Central memory CD8-positive, alpha-beta T cell (primary cell): ENCODE measurements around the gene ICAM5.

Experiments used
- ATAC-seq: fragments of 150-1000 bp; cut with Tn5 transposase; replicated peaks from 2 replicates; pipeline ENCODE4 v1.10.0; 2022; ENCODE audit warnings: mild to moderate bottlenecking, moderate FRiP score, moderate number of reproducible peaks; ENCODE audit not compliant: poor library complexity, severe bottlenecking; ENCODE audit errors: extremely low read depth
- DNase-seq, 2 donors: peaks; one replicate each; pipeline ENCODE4 v3.0.0; 2021; ENCODE audit warnings: low spot score in 2 of 2
- H3K27ac Mint-ChIP-seq: one replicate; pipeline ENCODE4 v1.8.0; 2022; ENCODE audit warnings: low read depth, mild to moderate bottlenecking, moderate library complexity, mixed read lengths
- H3K27me3 Mint-ChIP-seq: one replicate; pipeline ENCODE4 v1.8.0; 2022; ENCODE audit warnings: mixed read lengths
- H3K36me3 Mint-ChIP-seq: one replicate; pipeline ENCODE4 v1.8.0; 2022; ENCODE audit warnings: mild to moderate bottlenecking, moderate library complexity, mixed read lengths; ENCODE audit not compliant: insufficient read depth
- H3K4me1 Mint-ChIP-seq: one replicate; pipeline ENCODE4 v1.8.0; 2022; ENCODE audit warnings: mixed read lengths
- H3K4me3 Mint-ChIP-seq: one replicate; pipeline ENCODE4 v1.8.0; 2022; ENCODE audit warnings: mild to moderate bottlenecking, moderate library complexity, mixed read lengths
- H3K9me3 Mint-ChIP-seq: one replicate; pipeline ENCODE4 v1.8.0; 2022; ENCODE audit warnings: mixed read lengths

Gene ICAM5

DNA sequence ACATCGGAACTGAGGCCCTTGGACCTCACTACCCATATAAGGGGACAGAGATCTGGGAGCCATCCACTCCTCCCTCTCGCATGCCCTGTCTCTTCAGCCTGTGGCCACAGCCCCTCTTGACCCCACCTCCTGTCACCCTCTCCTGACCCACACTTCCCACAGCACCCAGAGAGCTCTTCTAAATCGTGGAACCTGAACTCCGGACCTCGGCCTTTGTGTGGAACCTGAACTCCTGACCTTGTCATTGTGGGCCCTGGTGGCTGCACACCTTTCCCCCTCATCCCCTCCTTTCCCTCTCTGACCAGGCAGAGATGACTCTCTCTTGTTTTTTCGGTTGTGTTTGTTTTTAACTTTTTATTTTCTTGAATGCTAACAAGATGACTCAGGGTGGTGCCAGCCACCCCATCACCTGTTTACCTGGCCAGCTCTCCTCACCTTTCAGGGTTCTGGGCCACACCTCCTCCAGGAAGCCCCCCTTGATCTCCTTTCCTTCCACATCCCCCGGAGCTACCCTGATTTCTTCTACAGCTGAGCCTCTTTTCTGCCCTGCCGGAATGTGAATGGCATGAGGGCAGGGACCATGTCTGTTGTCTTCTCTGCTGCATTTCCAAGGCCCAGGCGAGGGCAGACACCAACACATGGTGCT is 32.7 kb upstream of the ICAM5 start:
- Mint-ChIP-seq H3K27ac (no peak overlapping the region), H3K4me1 (peaks cover 7% of the 10 kb centered on the region), H3K4me3 (no peak overlapping the region), H3K9me3 (no peaks in the 10 kb centered on the region), H3K27me3 (no peaks in the 10 kb centered on the region), H3K36me3 (peaks cover 26% of the 10 kb centered on the region)
- DNase-seq (no peak), ATAC-seq (no peak)

DNA sequence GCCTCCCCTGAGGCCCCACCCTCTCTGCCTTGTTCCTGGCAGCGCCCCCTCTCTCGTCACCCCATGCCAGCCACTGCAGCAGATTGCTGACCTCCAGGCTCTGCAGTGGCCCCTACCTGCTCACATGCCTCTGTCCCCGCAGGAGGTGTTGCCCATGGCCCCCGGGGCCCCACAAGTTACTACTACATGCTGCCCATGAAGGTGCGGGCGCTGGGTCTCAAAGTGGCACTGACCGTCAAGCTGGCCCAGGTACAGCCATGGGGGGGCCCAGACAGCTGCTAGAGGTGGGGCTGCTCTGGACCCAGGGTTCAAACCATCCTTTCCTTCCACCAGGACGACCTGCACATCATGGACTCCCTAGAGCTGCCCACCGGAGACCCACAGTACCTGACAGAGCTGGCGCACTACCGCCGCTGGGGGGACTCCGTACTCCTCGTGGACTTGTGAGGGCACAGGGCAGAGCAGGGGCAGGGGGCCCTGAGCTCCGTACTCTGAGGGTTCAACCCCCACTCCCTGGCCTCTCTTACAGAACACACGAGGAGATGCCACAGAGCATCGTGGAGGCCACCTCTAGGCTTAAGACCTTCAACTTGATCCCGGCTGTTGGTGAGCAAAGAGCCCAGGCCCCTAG is 31.6 kb upstream of the ICAM5 start:
- no peak for ATAC-seq
- Mint-ChIP-seq H3K27ac (no peak overlapping the region), H3K4me1 (peaks cover 7% of the 10 kb centered on the region), H3K4me3 (no peak overlapping the region), H3K36me3 (peaks cover 18% of the 10 kb centered on the region), H3K9me3 (no peaks in the 10 kb centered on the region), H3K27me3 (no peaks in the 10 kb centered on the region)
- no peak for DNase-seq

DNA sequence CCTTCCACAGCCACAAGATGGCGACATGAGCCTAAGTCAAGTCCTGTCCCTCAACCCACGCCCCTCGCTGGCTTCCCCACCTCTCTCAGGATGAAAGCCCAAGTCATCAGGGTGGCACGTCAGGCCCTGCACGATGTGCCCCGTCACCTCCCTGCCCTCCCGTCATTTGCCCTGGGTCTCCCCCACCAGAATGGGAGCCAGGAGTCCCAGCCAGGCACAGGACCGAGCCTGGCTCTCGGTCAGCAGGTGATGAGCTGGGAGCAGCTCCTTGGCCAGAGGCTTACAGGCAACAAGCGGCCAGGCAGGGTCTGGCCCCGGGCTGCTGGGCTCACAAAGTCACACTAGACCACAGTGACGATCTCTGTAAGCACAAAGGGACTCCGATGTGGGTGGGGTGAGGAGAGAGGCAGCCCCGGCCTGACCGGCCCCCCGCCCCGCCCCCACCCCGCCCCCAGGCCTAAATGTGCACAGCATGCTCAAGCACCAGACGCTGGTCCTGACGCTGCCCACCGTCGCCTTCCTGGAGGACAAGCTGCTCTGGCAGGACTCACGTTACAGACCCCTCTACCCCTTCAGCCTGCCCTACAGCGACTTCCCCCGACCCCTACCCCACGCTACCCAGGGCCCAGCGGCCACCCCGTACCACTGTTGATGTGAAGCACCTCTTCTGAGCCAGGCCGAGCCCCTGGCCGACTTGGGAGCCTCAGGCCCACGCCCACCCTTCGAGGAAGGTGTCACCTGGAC is 30.4 kb upstream of the ICAM5 start:
- peaks cover 12% of the 10 kb centered on the region for H3K36me3 Mint-ChIP-seq
- no peak overlapping the region for H3K27ac Mint-ChIP-seq
- no peaks in the 10 kb centered on the region for H3K27me3 Mint-ChIP-seq
- no peak overlapping the region for H3K4me3 Mint-ChIP-seq
- DNase-seq = peak; percentile 76 to 77
- no peaks in the 10 kb centered on the region for H3K9me3 Mint-ChIP-seq
- peak; percentile 79 for ATAC-seq
- H3K4me1 Mint-ChIP-seq = peaks cover 7% of the 10 kb centered on the region

DNA sequence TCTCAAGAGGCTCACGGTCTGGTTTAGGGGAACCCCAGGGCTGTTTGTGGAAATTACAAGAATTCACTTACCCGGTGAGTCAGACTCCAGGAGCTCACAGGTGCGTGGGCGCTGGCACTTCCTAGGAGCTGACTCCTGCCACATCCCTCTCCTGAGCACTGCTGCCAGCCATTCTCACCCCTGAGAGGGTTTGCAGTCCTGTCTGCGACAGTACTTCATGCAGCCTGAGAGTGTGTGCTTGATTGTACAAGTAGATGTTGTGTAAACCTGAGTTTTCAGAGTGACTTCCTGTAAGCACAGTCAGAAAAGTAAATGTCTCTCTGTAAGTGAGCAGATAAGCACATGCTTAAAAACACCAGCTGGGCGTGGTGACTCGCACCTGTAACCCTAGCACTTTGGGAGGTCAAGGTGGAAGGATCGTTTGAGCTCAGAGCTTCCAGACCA is 29.6 kb upstream of the ICAM5 start:
- Mint-ChIP-seq H3K9me3 (no peaks in the 10 kb centered on the region), H3K27me3 (no peaks in the 10 kb centered on the region), H3K4me3 (no peak overlapping the region), H3K36me3 (peaks cover 12% of the 10 kb centered on the region), H3K27ac (no peak overlapping the region), H3K4me1 (peaks cover 7% of the 10 kb centered on the region)
- DNase-seq = no peak
- peak; percentile 7 for ATAC-seq

DNA sequence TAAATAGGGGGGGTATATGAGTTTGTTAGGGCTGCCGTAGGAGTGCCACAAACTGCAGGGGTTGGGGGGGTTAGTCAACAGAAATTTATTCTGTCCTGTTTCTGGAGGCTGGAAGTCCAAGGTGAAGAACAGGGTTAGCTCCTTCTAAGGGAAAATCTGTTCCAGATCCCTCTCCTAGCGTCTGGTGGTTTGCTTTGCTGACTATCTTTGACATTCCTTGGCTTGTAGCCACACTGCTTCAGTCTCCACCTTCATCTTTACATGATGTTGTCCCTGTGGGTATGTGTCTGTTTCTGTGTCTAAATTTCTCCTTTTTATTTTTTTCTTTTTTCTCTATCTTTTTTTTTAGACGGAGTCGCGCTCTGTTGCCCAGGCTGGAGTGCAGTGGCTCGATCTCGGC is 27.0 kb upstream of the ICAM5 start:
- H3K27ac Mint-ChIP-seq = no peak overlapping the region
- DNase-seq (no peak), ATAC-seq (no peak)

DNA sequence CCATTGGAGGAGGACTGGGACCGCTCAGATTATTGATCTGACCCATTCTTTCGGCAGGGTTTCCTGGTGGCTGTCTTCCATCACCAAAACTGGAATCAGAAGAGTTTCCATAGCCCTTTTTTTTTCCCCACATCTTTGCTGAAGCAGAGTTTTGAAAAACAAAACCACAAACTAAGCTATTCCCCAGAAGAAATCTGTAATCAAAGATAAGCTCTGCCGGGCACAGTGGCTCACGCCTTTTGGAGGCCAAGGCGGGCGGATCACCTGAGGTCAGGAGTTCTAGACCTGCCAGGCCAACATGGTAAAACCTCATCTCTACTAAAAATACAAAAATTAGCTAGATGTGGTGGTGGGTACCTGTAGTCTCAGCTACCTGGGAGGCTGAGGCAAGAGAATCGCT is 23.0 kb upstream of the ICAM5 start:
- DNase-seq = no peak
- no peak overlapping the region for H3K27ac Mint-ChIP-seq
- H3K27me3 Mint-ChIP-seq = no peaks in the 10 kb centered on the region
- H3K36me3 Mint-ChIP-seq = peaks cover 13% of the 10 kb centered on the region
- H3K4me3 Mint-ChIP-seq = no peak overlapping the region
- no peak for ATAC-seq
- no peaks in the 10 kb centered on the region for H3K9me3 Mint-ChIP-seq
- peaks cover 24% of the 10 kb centered on the region for H3K4me1 Mint-ChIP-seq

More for the DNA sequence above, 27.0 kb upstream of the ICAM5 start:
- no peak overlapping the region for H3K4me3 Mint-ChIP-seq
- H3K4me1 Mint-ChIP-seq = no peaks in the 10 kb centered on the region
- H3K36me3 Mint-ChIP-seq = peaks cover 4% of the 10 kb centered on the region
- no peaks in the 10 kb centered on the region for H3K27me3 Mint-ChIP-seq
- no peaks in the 10 kb centered on the region for H3K9me3 Mint-ChIP-seq

DNA sequence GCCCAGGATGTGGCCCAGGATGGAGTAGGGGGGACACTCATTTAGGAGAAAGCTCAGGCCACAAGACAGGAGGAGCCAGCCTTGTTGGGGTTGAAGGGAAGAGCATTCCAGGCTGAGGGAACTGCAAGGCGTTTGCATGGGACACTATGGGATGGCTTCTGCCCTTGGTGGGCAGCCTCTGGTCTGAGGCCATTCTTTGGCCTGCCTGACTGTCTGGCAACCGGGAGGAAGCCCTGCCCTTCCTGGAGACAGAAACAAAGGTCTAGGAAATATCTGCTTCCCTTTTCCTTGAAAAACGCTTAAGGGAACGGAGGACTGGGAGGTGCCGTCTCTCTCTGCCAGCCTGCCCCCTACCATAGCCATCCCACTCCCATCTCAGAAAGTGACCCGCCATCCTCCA is 21.7 kb upstream of the ICAM5 start:
- Mint-ChIP-seq H3K27ac (no peak overlapping the region), H3K36me3 (peaks cover 13% of the 10 kb centered on the region), H3K4me3 (no peak overlapping the region), H3K9me3 (no peaks in the 10 kb centered on the region), H3K4me1 (peaks cover 32% of the 10 kb centered on the region), H3K27me3 (no peaks in the 10 kb centered on the region)
- DNase-seq (no peak), ATAC-seq (no peak)

DNA sequence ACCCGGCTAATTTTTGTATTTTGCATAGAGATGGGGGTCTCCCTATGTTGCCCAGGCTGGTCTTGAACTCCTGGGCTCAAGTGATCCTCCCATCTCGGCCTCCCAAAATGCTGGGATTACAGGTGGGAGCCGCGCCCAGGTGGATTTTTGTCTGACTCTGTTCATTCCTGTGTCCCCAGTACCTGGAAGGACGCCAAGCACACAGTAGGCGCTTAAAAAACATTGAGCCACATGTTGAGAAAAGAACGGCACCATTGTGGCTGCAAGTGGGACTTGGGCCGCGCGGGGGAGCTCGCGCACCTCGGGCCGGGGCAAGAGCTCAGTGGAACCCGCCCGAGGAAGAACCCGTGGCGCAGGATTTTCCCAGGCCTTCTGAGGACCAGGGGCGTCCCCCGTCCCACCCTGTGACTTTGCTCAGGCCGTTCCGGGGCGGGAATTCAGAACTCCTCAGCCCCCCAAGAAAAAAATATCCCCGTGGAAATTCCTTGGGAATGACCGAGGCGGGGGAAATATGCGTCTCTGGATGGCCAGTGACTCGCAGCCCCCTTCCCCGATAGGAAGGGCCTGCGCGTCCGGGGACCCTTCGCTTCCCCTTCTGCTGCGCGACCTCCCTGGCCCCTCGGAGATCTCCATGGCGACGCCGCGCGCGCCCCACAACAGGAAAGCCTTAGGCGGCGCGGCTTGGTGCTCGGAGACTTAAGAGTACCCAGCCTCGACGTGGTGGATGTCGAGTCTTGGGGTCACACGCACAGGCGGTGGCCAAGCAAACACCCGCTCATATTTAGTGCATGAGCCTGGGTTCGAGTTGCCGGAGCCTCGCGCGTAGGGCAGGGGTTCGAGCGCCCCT is 20.2 kb upstream of the ICAM5 start:
- Mint-ChIP-seq H3K4me3 (peak overlapping the region; percentile 83), H3K4me1 (peaks cover 40% of the 10 kb centered on the region), H3K27ac (peak overlapping the region; percentile 94), H3K27me3 (no peaks in the 10 kb centered on the region), H3K9me3 (no peaks in the 10 kb centered on the region), H3K36me3 (peaks cover 15% of the 10 kb centered on the region)
- peak; percentile 84 to 95 for DNase-seq
- peak; percentile 66 for ATAC-seq

DNA sequence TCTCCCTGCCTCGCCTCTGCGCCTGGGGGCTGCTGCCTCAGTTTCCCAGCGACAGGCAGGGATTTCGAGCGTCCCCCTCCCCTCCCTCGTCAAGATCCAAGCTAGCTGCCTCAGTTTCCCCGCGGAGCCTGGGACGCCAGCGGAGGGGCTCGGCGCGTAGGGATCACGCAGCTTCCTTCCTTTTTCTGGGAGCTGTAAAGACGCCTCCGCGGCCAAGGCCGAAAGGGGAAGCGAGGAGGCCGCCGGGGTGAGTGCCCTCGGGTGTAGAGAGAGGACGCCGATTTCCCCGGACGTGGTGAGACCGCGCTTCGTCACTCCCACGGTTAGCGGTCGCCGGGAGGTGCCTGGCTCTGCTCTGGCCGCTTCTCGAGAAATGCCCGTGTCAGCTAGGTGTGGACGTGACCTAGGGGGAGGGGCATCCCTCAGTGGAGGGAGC is 19.6 kb upstream of the ICAM5 start:
- DNase-seq (peak; percentile 70 to 74), ATAC-seq (peak; percentile 69)
- Mint-ChIP-seq H3K36me3 (peaks cover 17% of the 10 kb centered on the region), H3K4me1 (peaks cover 43% of the 10 kb centered on the region), H3K27me3 (no peaks in the 10 kb centered on the region), H3K27ac (peak overlapping the region; percentile 94), H3K4me3 (peak overlapping the region; percentile 83), H3K9me3 (no peaks in the 10 kb centered on the region)

DNA sequence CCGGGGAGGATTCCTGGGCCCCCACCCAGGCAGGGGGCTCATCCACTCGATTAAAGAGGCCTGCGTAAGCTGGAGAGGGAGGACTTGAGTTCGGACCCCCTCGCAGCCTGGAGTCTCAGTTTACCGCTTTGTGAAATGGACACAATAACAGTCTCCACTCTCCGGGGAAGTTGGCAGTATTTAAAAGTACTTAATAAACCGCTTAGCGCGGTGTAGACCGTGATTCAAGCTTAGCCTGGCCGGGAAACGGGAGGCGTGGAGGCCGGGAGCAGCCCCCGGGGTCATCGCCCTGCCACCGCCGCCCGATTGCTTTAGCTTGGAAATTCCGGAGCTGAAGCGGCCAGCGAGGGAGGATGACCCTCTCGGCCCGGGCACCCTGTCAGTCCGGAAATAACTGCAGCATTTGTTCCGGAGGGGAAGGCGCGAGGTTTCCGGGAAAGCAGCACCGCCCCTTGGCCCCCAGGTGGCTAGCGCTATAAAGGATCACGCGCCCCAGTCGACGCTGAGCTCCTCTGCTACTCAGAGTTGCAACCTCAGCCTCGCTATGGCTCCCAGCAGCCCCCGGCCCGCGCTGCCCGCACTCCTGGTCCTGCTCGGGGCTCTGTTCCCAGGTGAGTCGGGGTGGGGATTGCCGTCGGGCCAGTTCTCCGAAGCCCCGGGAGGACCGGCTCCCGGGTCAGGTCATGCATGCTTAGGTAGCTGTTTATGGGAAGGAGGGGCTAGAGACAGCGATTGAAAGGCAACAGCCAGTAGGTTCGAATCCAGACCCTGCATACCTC is 18.9 kb upstream of the ICAM5 start, which contains the start of gene ICAM1:
ICAM1 (plus strand) TSS at position 505 of the 779 bp plus-strand sequence; CDS start at position 545, 40 bp downstream.
- H3K4me3 Mint-ChIP-seq = peak within 1 kb of the TSS; percentile 83
- no peaks in the 10 kb centered on the region for H3K9me3 Mint-ChIP-seq
- H3K27me3 Mint-ChIP-seq = no peaks in the 10 kb centered on the region
- peaks cover 17% of the 10 kb centered on the region for H3K36me3 Mint-ChIP-seq
- DNase-seq (peak; percentile 53 to 66), ATAC-seq (peak; percentile 60)
- peaks cover 43% of the 10 kb centered on the region for H3K4me1 Mint-ChIP-seq
- H3K27ac Mint-ChIP-seq = peak within 1 kb of the TSS; percentile 94

DNA sequence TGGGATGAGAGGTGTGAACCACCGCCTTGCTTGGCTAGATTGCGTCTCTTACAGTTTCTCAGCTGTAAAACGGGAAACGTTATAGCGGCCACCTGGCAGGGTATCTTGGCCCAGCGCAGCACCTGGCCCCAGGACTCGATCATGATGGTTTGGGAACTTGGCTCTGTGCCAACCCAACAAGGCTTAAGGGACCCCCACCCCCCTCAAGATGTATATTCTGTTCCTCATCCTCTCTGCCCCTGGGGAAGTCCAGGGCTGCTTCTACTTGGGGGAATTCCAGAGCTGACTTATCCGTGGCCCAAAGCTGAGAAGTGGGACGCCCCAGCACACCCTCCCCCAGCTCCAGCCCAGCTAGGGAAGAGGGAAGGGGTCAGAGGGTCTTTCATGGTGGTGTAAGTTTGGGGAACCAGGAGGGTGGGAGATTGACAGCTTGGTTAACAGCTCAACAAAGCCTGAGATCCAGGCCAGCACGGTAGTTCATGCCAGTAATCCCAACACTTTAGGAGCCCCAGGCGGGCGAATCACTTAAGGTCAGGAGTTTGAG is 18.1 kb upstream of the ICAM5 start:
- Mint-ChIP-seq H3K27ac (peak overlapping the region; percentile 94), H3K4me3 (peak overlapping the region; percentile 83), H3K4me1 (peaks cover 43% of the 10 kb centered on the region), H3K9me3 (no peaks in the 10 kb centered on the region), H3K36me3 (peaks cover 20% of the 10 kb centered on the region), H3K27me3 (no peaks in the 10 kb centered on the region)
- DNase-seq = no peak
- peak; percentile 15 for ATAC-seq
